Measurements from ENCODE around the gene FALEC. TPM values are rescaled to one million over a fixed set of nuclear protein-coding genes. Genes with fewer than 3 reads are reported as not detected.
"Not testable (repeated sequence)": the region's sequence is repeated elsewhere in the genome, so short reads cannot be mapped to it uniquely, and the experiment has no call there.

FALEC gene
- polyA plus RNA-seq, 1 experiment, result not detected

DNA sequence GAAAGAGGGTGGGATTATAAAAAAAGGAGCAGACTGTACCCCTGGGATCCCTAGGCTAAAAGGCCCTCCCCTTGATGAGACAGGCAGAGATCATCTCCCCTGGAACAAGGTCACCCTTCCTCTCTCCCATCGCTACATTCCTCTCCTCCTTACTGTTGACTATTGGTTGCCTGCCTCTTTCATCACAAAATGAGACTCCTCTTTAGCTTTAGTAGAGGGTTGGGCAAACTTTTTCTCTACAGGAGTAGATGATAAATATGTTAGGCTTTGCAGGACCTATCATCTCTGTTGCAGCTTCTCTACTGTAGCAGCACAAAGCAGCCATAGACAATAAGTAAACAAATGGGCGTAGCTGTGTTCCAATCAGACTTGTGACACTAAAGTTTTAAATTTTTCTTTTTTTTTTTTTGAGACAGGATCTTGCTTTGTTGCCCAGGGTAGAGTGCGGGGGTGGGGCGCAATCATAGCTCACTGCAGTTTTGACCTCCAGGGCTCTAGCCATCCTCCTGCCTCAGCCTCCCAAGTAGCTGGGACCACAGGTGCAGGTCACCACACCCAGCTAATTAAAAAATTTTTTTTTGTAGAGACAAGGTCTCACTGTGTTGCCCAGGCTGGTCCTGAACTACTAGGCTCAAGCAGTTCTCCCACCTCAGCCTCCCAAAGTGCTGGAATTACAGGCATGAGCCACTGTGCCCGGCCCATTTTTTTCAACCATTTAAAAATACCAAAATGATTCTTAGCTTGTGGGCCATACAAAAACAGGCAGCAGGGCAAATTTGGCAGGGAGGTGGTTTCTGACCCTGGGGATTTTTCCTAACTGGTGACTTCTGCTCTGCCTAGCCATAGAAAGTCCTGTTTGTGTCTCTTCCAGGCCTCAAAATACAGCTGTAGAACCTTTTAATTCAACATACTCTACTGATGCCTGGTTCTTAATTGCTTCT, 48.8 kb downstream of the FALEC start:
- Histone ChIP-seq H3K4me3 (ENCODE audit: low read depth, low read length) (no peak overlapping the region), H3K27me3 (ENCODE audit: control insufficient read depth, insufficient read depth, low read length) (no peaks in the 10 kb centered on the region), H3K36me3 (ENCODE audit: control insufficient read depth, insufficient read depth, low read length) (0 out of 2 replicates have a peak, but pooled peaks cover 1% of the 10 kb centered on the region)
- no peak for DNase-seq (ENCODE audit: low read depth)
- POLR2A ChIA-PET, result interaction anchor here (0.5 to 3.9 kb wide), 3 partner anchors 15 to 693 kb away, joined by 3 to 22 read pairs (median 7); partner anchors contain the start of genes GOLPH3L and MCL1
- TF ChIP-seq, protein P1, sequence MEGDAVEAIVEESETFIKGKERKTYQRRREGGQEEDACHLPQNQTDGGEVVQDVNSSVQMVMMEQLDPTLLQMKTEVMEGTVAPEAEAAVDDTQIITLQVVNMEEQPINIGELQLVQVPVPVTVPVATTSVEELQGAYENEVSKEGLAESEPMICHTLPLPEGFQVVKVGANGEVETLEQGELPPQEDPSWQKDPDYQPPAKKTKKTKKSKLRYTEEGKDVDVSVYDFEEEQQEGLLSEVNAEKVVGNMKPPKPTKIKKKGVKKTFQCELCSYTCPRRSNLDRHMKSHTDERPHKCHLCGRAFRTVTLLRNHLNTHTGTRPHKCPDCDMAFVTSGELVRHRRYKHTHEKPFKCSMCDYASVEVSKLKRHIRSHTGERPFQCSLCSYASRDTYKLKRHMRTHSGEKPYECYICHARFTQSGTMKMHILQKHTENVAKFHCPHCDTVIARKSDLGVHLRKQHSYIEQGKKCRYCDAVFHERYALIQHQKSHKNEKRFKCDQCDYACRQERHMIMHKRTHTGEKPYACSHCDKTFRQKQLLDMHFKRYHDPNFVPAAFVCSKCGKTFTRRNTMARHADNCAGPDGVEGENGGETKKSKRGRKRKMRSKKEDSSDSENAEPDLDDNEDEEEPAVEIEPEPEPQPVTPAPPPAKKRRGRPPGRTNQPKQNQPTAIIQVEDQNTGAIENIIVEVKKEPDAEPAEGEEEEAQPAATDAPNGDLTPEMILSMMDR (IDR thresholded peaks at IDR 0.05; ENCODE audit: insufficient read depth, low read depth, low read length), result no peak
- CTCF ChIA-PET, result interaction anchor here (1.3 to 9.9 kb wide), 5 partner anchors 12 to 249 kb away, joined by 3 to 121 read pairs (median 5); partner anchors contain the start of gene MCL1

DNA sequence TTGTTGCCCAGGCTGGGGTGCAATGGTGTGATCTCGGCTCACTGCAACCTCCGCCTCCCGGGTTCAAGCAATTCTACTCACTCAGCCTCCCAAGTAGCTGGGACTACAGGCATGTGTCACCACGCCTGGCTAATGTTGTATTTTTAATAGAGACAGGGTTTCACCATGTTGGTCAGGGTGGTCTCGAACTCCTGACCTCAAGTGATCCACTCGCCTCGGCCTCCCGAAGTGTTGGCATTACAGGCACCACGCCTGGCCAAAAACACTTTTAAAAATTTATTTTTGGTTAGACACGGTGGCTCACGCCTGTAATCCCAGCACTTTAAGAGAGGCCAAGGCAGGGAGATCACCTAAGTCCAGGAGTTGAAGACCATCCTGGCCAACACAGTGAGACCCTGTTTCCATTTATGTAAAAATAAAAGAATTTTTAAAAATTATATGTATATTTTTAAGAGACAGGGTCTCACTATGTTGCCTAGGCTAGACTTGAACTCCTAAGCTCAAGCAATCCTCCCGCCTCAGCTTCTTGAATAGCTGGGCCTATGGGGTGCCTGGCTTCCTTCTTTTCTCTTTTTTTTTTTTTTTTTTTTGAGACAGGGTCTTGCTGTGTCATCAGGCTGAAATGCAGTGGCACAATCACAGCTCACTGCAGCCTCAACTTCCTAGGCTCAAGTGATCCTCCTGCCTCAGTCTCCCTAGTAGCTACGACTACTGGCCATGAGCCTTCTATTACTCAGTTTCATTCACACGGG, 49.9 kb downstream of the FALEC start:
- H3K4me3 ChIP-seq (ENCODE audit: low read depth, low read length); DNase-seq (ENCODE audit: low read depth); H3K36me3 ChIP-seq (ENCODE audit: control insufficient read depth, insufficient read depth, low read length); H3K27me3 ChIP-seq (ENCODE audit: control insufficient read depth, insufficient read depth, low read length): not testable (repeated sequence)
- POLR2A ChIA-PET, result interaction anchor here (3.9 kb wide), 1 partner anchor 14 kb away, joined by 22 read pairs; the partner anchor contains the start of gene MCL1
- CTCF ChIA-PET, result interaction anchor here (1.8 to 9.9 kb wide), 3 partner anchors 11 to 248 kb away, joined by 4 to 121 read pairs (median 9); no protein-coding TSS in a partner anchor

DNA sequence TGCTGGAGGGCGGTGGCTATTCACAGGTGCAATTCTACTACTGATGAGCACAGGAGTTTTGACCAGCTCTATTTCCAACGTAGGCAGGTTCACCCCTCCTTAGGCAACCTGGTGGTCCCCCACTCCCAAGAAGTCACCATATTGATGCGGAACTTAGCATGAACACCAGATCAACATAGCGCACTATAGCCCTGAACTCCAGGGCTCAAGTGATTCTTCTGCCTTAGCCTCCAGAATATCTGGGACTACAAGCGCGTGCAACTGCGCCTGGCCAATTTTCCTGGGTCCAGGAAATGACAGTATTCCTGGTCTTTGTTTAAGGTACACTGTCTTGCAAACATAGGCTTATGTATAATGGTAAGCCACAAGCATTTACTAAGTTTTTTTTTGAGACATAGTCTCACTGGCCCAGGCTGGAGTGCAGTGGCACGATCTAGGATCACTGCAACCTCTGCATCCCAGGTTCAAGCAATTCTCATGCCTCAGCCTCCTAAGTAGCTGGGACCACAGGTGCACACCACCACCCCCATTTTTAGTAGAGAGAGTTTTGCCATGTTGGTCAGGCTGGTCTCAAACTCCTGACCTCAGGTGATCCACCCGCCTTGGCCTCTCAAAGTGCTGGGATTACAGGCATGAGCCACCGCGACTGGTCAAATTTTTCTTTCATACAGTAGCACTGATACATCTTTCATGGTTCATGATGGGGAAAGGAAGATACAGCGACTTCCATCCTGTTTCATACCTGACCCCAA, 51.2 kb downstream of the FALEC start:
- TF ChIP-seq, protein P1 (IDR thresholded peaks at IDR 0.05; ENCODE audit: insufficient read depth, low read depth, low read length), result no peak
- ChIA-PET CTCF (interaction anchor here (9.9 kb wide), 1 partner anchor 54 kb away, joined by 121 read pairs; no protein-coding TSS in a partner anchor), POLR2A (no interaction called here)
- no peak for DNase-seq (ENCODE audit: low read depth)
- Histone ChIP-seq H3K36me3 (ENCODE audit: control insufficient read depth, insufficient read depth, low read length) (peaks cover 3% of the 10 kb centered on the region; the same call in 1 of the 2 replicates), H3K4me3 (ENCODE audit: low read depth, low read length) (no peak overlapping the region), H3K27me3 (ENCODE audit: control insufficient read depth, insufficient read depth, low read length) (no peaks in the 10 kb centered on the region)

DNA sequence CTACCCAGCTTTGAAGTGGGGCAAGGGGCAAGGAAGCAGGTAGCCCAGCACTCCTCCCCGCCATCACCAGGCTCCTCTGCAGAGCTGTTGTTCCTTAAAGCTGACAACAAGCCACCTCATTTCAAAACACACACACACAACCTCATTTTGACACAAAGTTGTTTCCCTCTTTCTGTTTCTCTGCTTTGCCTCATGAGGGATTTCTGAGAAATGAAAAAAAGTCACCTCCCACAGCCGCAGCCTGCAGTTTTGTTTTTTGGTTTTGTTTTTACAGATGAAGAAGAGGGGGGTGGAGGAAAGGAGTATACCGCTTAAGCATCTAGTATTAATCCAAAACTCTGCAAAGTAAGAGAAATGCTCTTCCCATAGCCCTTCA, 51.8 kb downstream of the FALEC start:
- CTCF ChIA-PET, result interaction anchor here (0.5 to 9.9 kb wide), 3 partner anchors 8 to 76 kb away, joined by 4 to 121 read pairs (median 34); no protein-coding TSS in a partner anchor
- POLR2A ChIA-PET, result interaction anchor here (0.6 to 1.8 kb wide), 4 partner anchors 10 to 84 kb away, joined by 3 to 18 read pairs (median 6); partner anchors contain the start of gene ENSA
- peaks cover 4% of the 10 kb centered on the region; the same call in 1 of the 2 replicates for H3K36me3 ChIP-seq (ENCODE audit: control insufficient read depth, insufficient read depth, low read length)
- no peak for DNase-seq (ENCODE audit: low read depth)
- H3K27me3 ChIP-seq (ENCODE audit: control insufficient read depth, insufficient read depth, low read length), result no peaks in the 10 kb centered on the region
- H3K4me3 ChIP-seq (ENCODE audit: low read depth, low read length), result no peak overlapping the region
- TF ChIP-seq, protein P1 (IDR thresholded peaks at IDR 0.05; ENCODE audit: insufficient read depth, low read depth, low read length), result no peak

All from BJ (cell line).